Thyroid gland (tissue), 4 donors: Measurements from ENCODE around the gene KCNG2.

Experiments used
- POLR2A ChIP-seq, 2 donors: fragments of 450-650 bp; IDR thresholded peaks; one replicate each; pipeline ENCODE4 v1.6.1; 2017; ENCODE audit warnings: antibody characterized with exemption in 2 of 2, mild to moderate bottlenecking in 2 of 2, moderate library complexity in 1 of 2
- TF ChIP-seq, protein P1 (sequence below), 6 experiments: fragments of 200-600 bp in 3 of 6; fragments of 450-650 bp in 3 of 6; sonication (generic) in 3 of 6; IDR thresholded peaks; one replicate each; pipeline ENCODE4 v1.5.1; 2016 to 2019; ENCODE audit warnings: antibody characterized with exemption in 6 of 6, mild to moderate bottlenecking in 2 of 6, inconsistent platforms in 1 of 6, moderate library complexity in 1 of 6

DNA sequence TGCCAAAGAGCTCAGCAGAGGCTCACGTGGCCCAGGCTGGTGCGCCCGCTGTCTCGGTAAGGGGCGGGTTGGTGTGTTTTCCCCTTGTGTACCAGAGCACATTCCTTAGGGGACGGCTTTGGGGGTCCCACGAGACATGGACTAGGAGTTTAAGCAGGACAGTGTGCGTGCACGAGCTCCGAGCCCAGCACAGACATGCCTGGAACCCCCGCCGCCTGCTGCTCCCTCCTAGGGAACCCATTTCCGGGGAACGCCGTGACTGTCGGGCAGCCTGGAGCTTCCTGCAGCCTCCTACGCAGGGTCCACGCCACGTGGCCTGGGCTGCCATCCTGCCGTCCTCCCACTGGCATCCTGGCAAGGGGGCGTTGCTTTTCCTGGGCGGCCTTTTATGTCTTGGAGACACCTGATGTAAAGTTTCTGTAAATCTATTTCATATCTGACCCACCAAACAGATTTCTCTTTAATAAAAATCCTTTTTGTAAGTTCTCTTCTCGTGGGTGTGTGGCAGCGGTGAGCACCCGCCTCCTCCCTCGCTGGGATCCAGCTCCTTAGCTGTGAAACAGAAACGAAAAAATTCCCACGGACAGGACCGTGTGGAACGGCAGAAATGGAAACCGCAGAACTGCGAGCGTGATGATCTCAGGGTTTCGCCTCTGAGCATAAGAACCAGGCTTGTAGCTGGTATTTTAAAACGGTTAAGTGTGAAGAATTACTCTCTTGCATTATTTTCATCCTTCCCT is 43.5 kb upstream of the KCNG2 start:
- TF ChIP-seq, protein P1, sequence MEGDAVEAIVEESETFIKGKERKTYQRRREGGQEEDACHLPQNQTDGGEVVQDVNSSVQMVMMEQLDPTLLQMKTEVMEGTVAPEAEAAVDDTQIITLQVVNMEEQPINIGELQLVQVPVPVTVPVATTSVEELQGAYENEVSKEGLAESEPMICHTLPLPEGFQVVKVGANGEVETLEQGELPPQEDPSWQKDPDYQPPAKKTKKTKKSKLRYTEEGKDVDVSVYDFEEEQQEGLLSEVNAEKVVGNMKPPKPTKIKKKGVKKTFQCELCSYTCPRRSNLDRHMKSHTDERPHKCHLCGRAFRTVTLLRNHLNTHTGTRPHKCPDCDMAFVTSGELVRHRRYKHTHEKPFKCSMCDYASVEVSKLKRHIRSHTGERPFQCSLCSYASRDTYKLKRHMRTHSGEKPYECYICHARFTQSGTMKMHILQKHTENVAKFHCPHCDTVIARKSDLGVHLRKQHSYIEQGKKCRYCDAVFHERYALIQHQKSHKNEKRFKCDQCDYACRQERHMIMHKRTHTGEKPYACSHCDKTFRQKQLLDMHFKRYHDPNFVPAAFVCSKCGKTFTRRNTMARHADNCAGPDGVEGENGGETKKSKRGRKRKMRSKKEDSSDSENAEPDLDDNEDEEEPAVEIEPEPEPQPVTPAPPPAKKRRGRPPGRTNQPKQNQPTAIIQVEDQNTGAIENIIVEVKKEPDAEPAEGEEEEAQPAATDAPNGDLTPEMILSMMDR (IDR thresholded peaks at IDR 0.05): no peak
- TF ChIP-seq POLR2A (IDR thresholded peaks at IDR 0.05): no peak
